ENCODE results near the gene ZBTB32.

Gene ZBTB32

GRCh38 chr19:35702223-35703012, 1.9 kb upstream of the ZBTB32 start:
- peak; percentile 98 for DNase-seq

- no peak for DNase-seq
Observed at GRCh38 chr19:35703343-35703742, 1.0 kb upstream of the ZBTB32 start.

- no peak for DNase-seq
Observed at GRCh38 chr19:35708391-35708790, 4.0 kb downstream of the ZBTB32 start.

GRCh38 chr19:35710784-35711723, 6.7 kb downstream of the ZBTB32 start:
- DNase-seq = no peak

GRCh38 chr19:35712567-35713505, 8.5 kb downstream of the ZBTB32 start:
- DNase-seq = no peak

GRCh38 chr19:35713506-35713850, 9.1 kb downstream of the ZBTB32 start:
- DNase-seq = no peak

GRCh38 chr19:35713904-35714495, 9.6 kb downstream of the ZBTB32 start:
- no peak for DNase-seq

- DNase-seq = no peak
Observed at GRCh38 chr19:35714601-35715354, 10.4 kb downstream of the ZBTB32 start.

GRCh38 chr19:35715355-35715809, 11.0 kb downstream of the ZBTB32 start:
- no peak for DNase-seq

- DNase-seq = peak; percentile 14
Observed at GRCh38 chr19:35715981-35716800, 11.8 kb downstream of the ZBTB32 start.

- DNase-seq = peak; percentile 95
Observed at GRCh38 chr19:35716801-35717664, 12.7 kb downstream of the ZBTB32 start.

GRCh38 chr19:35717665-35718344, 13.4 kb downstream of the ZBTB32 start, which contains the start of gene KMT2B:
KMT2B (plus strand) TSS chr19:35718003; CDS start chr19:35718019, 16 bp downstream.
- DNase-seq = no peak

- DNase-seq = peak; percentile 6
Observed at GRCh38 chr19:35718345-35719041, 14.1 kb downstream of the ZBTB32 start.

- DNase-seq = no peak
Observed at GRCh38 chr19:35719402-35720162, 15.2 kb downstream of the ZBTB32 start.

- no peak for DNase-seq
Observed at GRCh38 chr19:35720163-35720524, 15.8 kb downstream of the ZBTB32 start.

- no peak for DNase-seq
Observed at GRCh38 chr19:35720648-35721047, 16.3 kb downstream of the ZBTB32 start.

- DNase-seq = no peak
Observed at GRCh38 chr19:35721374-35721773, 17.0 kb downstream of the ZBTB32 start.

Data from NCI-H1105 (cell line).